HepG2 (cell line): ENCODE data around the gene FAM20C. TPM values are rescaled to one million over a fixed set of nuclear protein-coding genes. Genes with fewer than 3 reads are reported as not detected.

Experiments used
- CSRNP2 ChIP-seq: sonication (generic); formaldehyde crosslinking; conservative IDR thresholded peaks from 2 replicates; pipeline ENCODE4 v1.8.0; 2022; ENCODE audit warnings: low read depth, missing genetic modification reagents
- FOXO4 ChIP-seq: sonication (generic); formaldehyde crosslinking; conservative IDR thresholded peaks from 2 replicates; pipeline ENCODE4 v1.8.1; 2023; ENCODE audit warnings: missing genetic modification reagents
- GATAD1 ChIP-seq: IDR thresholded peaks from 2 replicates; pipeline ENCODE4 v1.6.1; 2016; ENCODE audit warnings: missing genetic modification reagents, missing compliant biosample characterization
- GLMP ChIP-seq: sonication (generic); formaldehyde crosslinking; IDR thresholded peaks from 2 replicates; pipeline ENCODE4 v1.9.0; 2021; ENCODE audit warnings: missing genetic modification reagents, mild to moderate bottlenecking, borderline replicate concordance
- GMEB1 ChIP-seq: sonication (generic); formaldehyde crosslinking; IDR thresholded peaks from 2 replicates; pipeline ENCODE4 v1.5.1; 2020; ENCODE audit warnings: missing genetic modification reagents, mild to moderate bottlenecking, borderline replicate concordance
- JUND ChIP-seq: sonication (generic); formaldehyde crosslinking; IDR thresholded peaks from 2 replicates; pipeline ENCODE4 v1.8.0; 2022; ENCODE audit warnings: mild to moderate bottlenecking, missing genetic modification reagents
- POLR2G ChIP-seq: fragments of 200-400 bp; formaldehyde crosslinking; IDR thresholded peaks from 2 replicates; pipeline ENCODE4 v1.6.1; 2018; ENCODE audit warnings: mild to moderate bottlenecking, low read depth, low read length, moderate library complexity
- REL ChIP-seq: sonication (generic); formaldehyde crosslinking; conservative IDR thresholded peaks from 2 replicates; pipeline ENCODE4 v1.8.0; 2022; ENCODE audit warnings: mild to moderate bottlenecking, missing genetic modification reagents, moderate library complexity
- ZBED4 ChIP-seq: sonication (generic); formaldehyde crosslinking; IDR thresholded peaks from 2 replicates; pipeline ENCODE4 v1.4.0; 2020; ENCODE audit warnings: missing genetic modification reagents, borderline replicate concordance
- ZBTB37 ChIP-seq: sonication (generic); formaldehyde crosslinking; IDR thresholded peaks from 2 replicates; pipeline ENCODE4 v1.4.0; 2020; ENCODE audit warnings: mild to moderate bottlenecking, missing genetic modification reagents
- ZFY ChIP-seq: sonication (generic); formaldehyde crosslinking; IDR thresholded peaks from 2 replicates; pipeline ENCODE4 v1.4.0; 2020; ENCODE audit warnings: missing genetic modification reagents
- ZMYM4 ChIP-seq: sonication (generic); formaldehyde crosslinking; IDR thresholded peaks from 2 replicates; pipeline ENCODE4 v1.8.1; 2023; ENCODE audit warnings: mild to moderate bottlenecking, missing genetic modification reagents
- ZNF10 ChIP-seq: sonication (generic); formaldehyde crosslinking; IDR thresholded peaks from 2 replicates; pipeline ENCODE4 v1.4.0; 2020; ENCODE audit warnings: mild to moderate bottlenecking, low read depth, missing genetic modification reagents, borderline replicate concordance
- ZNF12 ChIP-seq: sonication (generic); formaldehyde crosslinking; IDR thresholded peaks from 2 replicates; pipeline ENCODE4 v1.5.0; 2020; ENCODE audit warnings: missing genetic modification reagents
- ZNF160 ChIP-seq: sonication (generic); formaldehyde crosslinking; IDR thresholded peaks from 2 replicates; pipeline ENCODE4 v1.8.0; 2022; ENCODE audit warnings: mild to moderate bottlenecking, inconsistent platforms, missing genetic modification reagents
- ZNF431 ChIP-seq: sonication (generic); formaldehyde crosslinking; IDR thresholded peaks from 2 replicates; pipeline ENCODE4 v1.9.0; 2022; ENCODE audit warnings: missing genetic modification reagents, low read depth, mild to moderate bottlenecking, borderline replicate concordance
- polyA plus RNA-seq, 8 experiments: library from polyadenylated mRNA; depleted of rRNA in 3 of 8; stranded (reverse) in 7 of 8; unstranded in 1 of 8; fragments of >200 nt; fragmentation: Illumina TruSeq in 4 of 8; extraction: Trizol in 4 of 8; gene quantifications; 2 replicates each; pipeline versions ENCODE4 v1.2.1 to v1.2.3, GENCODE V29; 2011 to 2016; ENCODE audit warnings: low read depth in 4 of 8, missing spikeins in 1 of 8, mixed read lengths in 1 of 8; ENCODE audit not compliant: insufficient read depth in 1 of 8
- total RNA-seq, 5 experiments: library from RNA; depleted of rRNA; stranded (reverse); fragments of >200 nt; fragmentation: Illumina TruSeq; extraction: Trizol; gene quantifications; 2 replicates each; pipeline ENCODE4 v1.2.3, GENCODE V29; 2016; ENCODE audit warnings: low read depth in 1 of 5

The FAM20C gene
- total and polyA plus RNA-seq, 2 of the 13 experiments (the other 11 are each of a cell fraction or from before 2014, with no cell fraction given): 11.9 to 19.9 TPM

- TF ChIP-seq ZBED4 (no peak), ZBTB37 (CRISPR knock-in tag) (no peak), CSRNP2 (CRISPR knock-in tag) (no peak), ZMYM4 (CRISPR knock-in tag) (peak; percentile 64; the same call in 1 of the 2 replicates), FOXO4 (CRISPR knock-in tag) (no peak), REL (CRISPR knock-in tag) (no peak), GMEB1 (no peak), ZNF12 (CRISPR knock-in tag) (no peak), GLMP (CRISPR knock-in tag) (no peak), GATAD1 (CRISPR knock-in tag) (0 out of 2 replicates have a peak, but pooled peaks have one; percentile 53), JUND (no peak), ZNF431 (no peak), ZNF10 (CRISPR knock-in tag) (no peak), ZNF160 (CRISPR knock-in tag) (no peak), ZFY (CRISPR knock-in tag) (peak; percentile 27; the same call in 1 of the 2 replicates), POLR2G (peak; percentile 67)
Observed at GRCh38 chr7:148932-149790, 43.2 kb upstream of the FAM20C start (continued).
